ENCODE measurements around the gene HIGD2A. TPM values are rescaled to one million over a fixed set of nuclear protein-coding genes. Genes with fewer than 3 reads are reported as not detected.

The HIGD2A gene
- total RNA-seq, 1 donor from 2014 or later, result 103 TPM

Small RNA genes within 50 kb of the gene (microRNA-seq; reads per million reads assigned to microRNA genes)
- 13.1 reads per million, percentile 41 among the genes with 10 or more reads in this experiment for gene MIR1271

Other genes with a start within 250 kb of the HIGD2A start
- gene SIMC1, start 150.3 kb upstream of the HIGD2A start, total RNA-seq, result 9.0 and 10.4 TPM in 2 replicates
- gene KIAA1191, start 27.0 kb upstream of the HIGD2A start, total RNA-seq, result 163 and 164 TPM in 2 replicates
- 13.2 and 14.3 TPM in 2 replicates for gene ARL10, start 23.3 kb upstream of the HIGD2A start, total RNA-seq
- 39.3 and 46.3 TPM in 2 replicates for gene NOP16, start 153 bp upstream of the HIGD2A start, total RNA-seq
- gene CLTB, start 27.8 kb downstream of the HIGD2A start, total RNA-seq, result 89.2 and 117 TPM in 2 replicates
- gene FAF2, start 59.6 kb downstream of the HIGD2A start, total RNA-seq, result 56.2 and 58.5 TPM in 2 replicates
- gene RNF44, start 148.7 kb downstream of the HIGD2A start, total RNA-seq, result 47.8 and 59.8 TPM in 2 replicates
- gene CDHR2, start 160.6 kb downstream of the HIGD2A start, total RNA-seq, result 0.43 and 0.50 TPM in 2 replicates
- gene GPRIN1, start 221.4 kb downstream of the HIGD2A start, total RNA-seq, result 6.8 and 8.2 TPM in 2 replicates
- 2.7 and 3.4 TPM in 2 replicates for gene SNCB, start 241.8 kb downstream of the HIGD2A start, total RNA-seq
- not detected in 2 replicates for gene EIF4E1B, start 241.9 kb downstream of the HIGD2A start, total RNA-seq

Data from astrocyte (in vitro differentiated cells and primary cell).